Left lung (tissue), 10 donors: ENCODE results near the gene FCAR. TPM values are rescaled to one million over a fixed set of nuclear protein-coding genes. Genes with fewer than 3 reads are reported as not detected.
"Not testable (repeated sequence)": the region's sequence is repeated elsewhere in the genome, so short reads cannot be mapped to it uniquely, and the experiment has no call there.

Experiments used
- ATAC-seq: fragments of 200-7000 bp; cut with Tn5 transposase; one replicate; pipeline ENCODE4 v1.9.1; 2020; ENCODE audit warnings: moderate library complexity
- DNase-seq, 4 donors: peaks; one replicate each; pipeline ENCODE4 v3.0.0-alpha.2; 2013 to 2020
- H3K27ac ChIP-seq, 2 donors: fragments of 200-600 bp; sonication (generic) in 1 of 2; one replicate each; pipeline versions ENCODE4 v1.5.0 to v1.8.0; 2020 to 2021
- H3K27me3 ChIP-seq, 2 donors: fragments of 200-600 bp; sonication (generic) in 1 of 2; one replicate each; pipeline versions ENCODE4 v1.5.0 to v1.8.0; 2020 to 2021
- H3K36me3 ChIP-seq, 2 donors: fragments of 200-600 bp; sonication (generic) in 1 of 2; one replicate each; pipeline versions ENCODE4 v1.5.0 to v1.8.0; 2020 to 2021
- H3K4me1 ChIP-seq, 2 donors: fragments of 200-600 bp; one replicate each; pipeline ENCODE4 v1.8.0; 2021
- H3K4me3 ChIP-seq, 2 donors: fragments of 200-600 bp; sonication (generic) in 1 of 2; one replicate each; pipeline versions ENCODE4 v1.5.0 to v1.8.0; 2020 to 2021; ENCODE audit warnings: mild to moderate bottlenecking in 1 of 2
- H3K9me3 ChIP-seq, 2 donors: fragments of 200-600 bp; sonication (generic) in 1 of 2; one replicate each; pipeline versions ENCODE4 v1.5.0 to v1.8.0; 2020 to 2021
- intact Hi-C, 2 donors: fragments of 100-400 bp; cut with DNase I; formaldehyde crosslinking; loops; one replicate each; pipeline versions ENCODE4 v1.11.2 to v1.14.2; 2022
- polyA plus RNA-seq, 6 donors: library from polyadenylated mRNA; unstranded; fragments of 120-200 nt; gene quantifications; one replicate each; pipeline ENCODE4 v1.2.1, GENCODE V29; 2013; ENCODE audit not compliant: insufficient read length in 6 of 6
- total RNA-seq, 2 donors: library from RNA; stranded (reverse); fragmentation: NEBNext Ultra II Directional; extraction: Animal tissue kit (Norgen Biotek cat#: 25700); gene quantifications; one replicate each; pipeline ENCODE4 v1.2.1, GENCODE V29; 2021
- TF ChIP-seq, protein P1 (sequence below), 2 donors: fragments of 200-600 bp; sonication (generic) in 1 of 2; IDR thresholded peaks; one replicate each; pipeline versions ENCODE4 v1.5.0 to v1.8.0; 2021; ENCODE audit warnings: antibody characterized with exemption in 2 of 2
- donor health status: DM: no; HTN: yes; CAD: no.
- donor health status: DM: no; HTN: no; CAD: no.

FCAR gene
- total and polyA plus RNA-seq, 8 donors, result 0.40 to 19.5 (median 0.86) TPM

DNA sequence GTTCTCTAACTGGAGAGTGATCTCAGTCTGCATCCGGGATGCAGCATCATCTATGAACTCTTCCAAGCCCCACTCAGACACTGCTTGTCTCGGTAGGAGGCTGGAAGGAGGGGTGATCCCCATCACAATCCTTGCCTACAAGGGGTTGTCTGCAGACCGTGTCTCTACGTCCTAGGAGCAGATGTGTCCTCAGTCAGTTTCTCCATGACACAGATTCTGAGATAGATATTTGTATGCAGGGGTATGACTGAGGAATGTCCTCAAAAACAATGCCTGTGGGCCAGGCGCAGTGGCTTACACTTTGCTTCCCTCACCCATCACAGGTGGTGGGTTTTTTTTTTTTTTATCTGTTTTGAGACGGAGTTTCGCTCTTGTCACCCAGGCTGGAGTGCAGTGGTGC is 32.8 kb downstream of the FCAR start:
- Histone ChIP-seq H3K27me3 (peaks cover 0 to 38% of the 10 kb centered on the region in 2 donors), H3K9me3 (no peaks in the 10 kb centered on the region), H3K4me1 (peaks cover 0 to 2% of the 10 kb centered on the region in 2 donors), H3K4me3 (no peak overlapping the region), H3K36me3 (no peaks in the 10 kb centered on the region), H3K27ac (no peak overlapping the region)
- ATAC-seq (no peak), DNase-seq (no peak)
- intact Hi-C loops, result no loop called here
- TF ChIP-seq, protein P1, sequence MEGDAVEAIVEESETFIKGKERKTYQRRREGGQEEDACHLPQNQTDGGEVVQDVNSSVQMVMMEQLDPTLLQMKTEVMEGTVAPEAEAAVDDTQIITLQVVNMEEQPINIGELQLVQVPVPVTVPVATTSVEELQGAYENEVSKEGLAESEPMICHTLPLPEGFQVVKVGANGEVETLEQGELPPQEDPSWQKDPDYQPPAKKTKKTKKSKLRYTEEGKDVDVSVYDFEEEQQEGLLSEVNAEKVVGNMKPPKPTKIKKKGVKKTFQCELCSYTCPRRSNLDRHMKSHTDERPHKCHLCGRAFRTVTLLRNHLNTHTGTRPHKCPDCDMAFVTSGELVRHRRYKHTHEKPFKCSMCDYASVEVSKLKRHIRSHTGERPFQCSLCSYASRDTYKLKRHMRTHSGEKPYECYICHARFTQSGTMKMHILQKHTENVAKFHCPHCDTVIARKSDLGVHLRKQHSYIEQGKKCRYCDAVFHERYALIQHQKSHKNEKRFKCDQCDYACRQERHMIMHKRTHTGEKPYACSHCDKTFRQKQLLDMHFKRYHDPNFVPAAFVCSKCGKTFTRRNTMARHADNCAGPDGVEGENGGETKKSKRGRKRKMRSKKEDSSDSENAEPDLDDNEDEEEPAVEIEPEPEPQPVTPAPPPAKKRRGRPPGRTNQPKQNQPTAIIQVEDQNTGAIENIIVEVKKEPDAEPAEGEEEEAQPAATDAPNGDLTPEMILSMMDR (IDR thresholded peaks at IDR 0.05), result no peak

- H3K9me3 ChIP-seq, H3K27ac ChIP-seq, ATAC-seq, intact Hi-C loops, DNase-seq, H3K36me3 ChIP-seq, H3K4me1 ChIP-seq, H3K4me3 ChIP-seq: not testable (repeated sequence)
- peaks cover 0 to 38% of the 10 kb centered on the region in 2 donors for H3K27me3 ChIP-seq
These were observed 33.9 kb downstream of the FCAR start for GRCh38 chr19:54907899-54908298.

- TF ChIP-seq, protein P1 (IDR thresholded peaks at IDR 0.05), result no peak
- intact Hi-C loops, result no loop called here
- H3K27ac ChIP-seq, result no peak overlapping the region
- H3K9me3 ChIP-seq, result no peaks in the 10 kb centered on the region
- DNase-seq (no peak), ATAC-seq (no peak)
- peaks cover 0 to 3% of the 10 kb centered on the region in 2 donors for H3K4me1 ChIP-seq
- H3K4me3 ChIP-seq, result no peak overlapping the region
- H3K27me3 ChIP-seq, result peaks cover 0 to 55% of the 10 kb centered on the region in 2 donors
- no peaks in the 10 kb centered on the region for H3K36me3 ChIP-seq
These were observed 42.8 kb downstream of the FCAR start for GRCh38 chr19:54916822-54917221.

DNA sequence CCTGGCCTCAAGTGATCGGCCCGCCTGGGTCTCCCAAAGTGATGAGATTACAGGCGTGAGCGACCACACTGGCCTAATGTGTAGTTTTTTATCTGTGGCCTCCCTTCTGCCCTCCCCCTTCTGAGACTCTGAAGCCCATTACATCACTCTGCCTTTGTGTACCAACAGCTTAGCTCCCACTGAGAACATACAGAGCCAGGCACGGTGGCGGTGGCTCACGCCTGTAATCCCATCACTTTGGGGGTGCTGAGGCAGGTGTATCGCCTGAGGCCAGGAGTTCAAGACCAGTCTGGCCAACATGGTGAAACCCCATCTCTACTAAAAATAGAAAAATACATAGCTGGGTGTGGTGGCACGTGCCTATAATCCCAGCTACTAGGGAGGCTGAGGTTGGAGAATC is 44.5 kb downstream of the FCAR start:
- no peak for ATAC-seq
- intact Hi-C loops, result no loop called here
- H3K36me3 ChIP-seq, result no peaks in the 10 kb centered on the region

GRCh38 chr19:54919646-54920563 is 45.9 kb downstream of the FCAR start:
- intact Hi-C loops, H3K27ac ChIP-seq, H3K36me3 ChIP-seq, H3K9me3 ChIP-seq, DNase-seq, H3K4me3 ChIP-seq, ATAC-seq, H3K4me1 ChIP-seq: not testable (repeated sequence)
- TF ChIP-seq, protein P1 (IDR thresholded peaks at IDR 0.05), result peak; percentile 18 to 43
- H3K27me3 ChIP-seq, result peaks cover 0 to 46% of the 10 kb centered on the region in 2 donors

More for the DNA sequence above, 44.5 kb downstream of the FCAR start:
- TF ChIP-seq, protein P1 (IDR thresholded peaks at IDR 0.05), result no peak
- H3K27me3 ChIP-seq, result peaks cover 0 to 55% of the 10 kb centered on the region in 2 donors
- no peaks in the 10 kb centered on the region for H3K9me3 ChIP-seq
- no peak for DNase-seq
- H3K4me1 ChIP-seq, result peaks cover 0 to 3% of the 10 kb centered on the region in 2 donors
- H3K27ac ChIP-seq, result no peak overlapping the region
- H3K4me3 ChIP-seq, result no peak overlapping the region
